ENCODE results near the gene PPM1B.

- no peak for TF ChIP-seq CTCF (IDR thresholded peaks at IDR 0.05)
- no peak for TF ChIP-seq POLR2A (IDR thresholded peaks at IDR 0.05)
These were observed 20.4 kb downstream of the PPM1B start for GRCh38 chr2:44189104-44189503.
